ENCODE results near the gene CNIH1. TPM values are rescaled to one million over a fixed set of nuclear protein-coding genes. Genes with fewer than 3 reads are reported as not detected.

Gene CNIH1
- total RNA-seq, 1 donor from 2014 or later: 173 TPM

- no peak overlapping the region for H3K27ac ChIP-seq
These were observed 66.9 kb downstream of the CNIH1 start for GRCh38 chr14:54374117-54374884.

More at GRCh38 chr14:54374117-54374884, 66.9 kb downstream of the CNIH1 start:
- no peaks in the 10 kb centered on the region for H3K27me3 ChIP-seq
- no peaks in the 10 kb centered on the region for H3K9me3 ChIP-seq
- no peaks in the 10 kb centered on the region for H3K4me1 ChIP-seq
- H3K4me3 ChIP-seq: no peak overlapping the region
- no peak for DNase-seq (ENCODE audit: low spot score in 2 of 2)
- no peak for TF ChIP-seq CTCF (IDR thresholded peaks at IDR 0.05)
- no peaks in the 10 kb centered on the region for H3K36me3 ChIP-seq
- intact Hi-C loops (cut with DNase I): no loop called here

Other genes with a start within 250 kb of the CNIH1 start
- not detected for gene CDKN3, start 44.4 kb downstream of the CNIH1 start, total RNA-seq
- gene GMFB, start 47.6 kb upstream of the CNIH1 start, total RNA-seq: 27.5 TPM
- gene CGRRF1, start 68.5 kb upstream of the CNIH1 start, total RNA-seq: 1.2 TPM
- 66.0 TPM for gene SAMD4A, start 125.8 kb upstream of the CNIH1 start, total RNA-seq

Measured in ascending aorta (tissue), 2 donors.